Stimulated activated CD4-positive, alpha-beta T cell treated with anti-CD3 and anti-CD28 coated beads, Interleukin-4, amount 100 ng/mL, for 4 hours (primary cell): ENCODE data around the gene CD59.
"Not testable (repeated sequence)": the region's sequence is repeated elsewhere in the genome, so short reads cannot be mapped to it uniquely, and the experiment has no call there.

Experiments used
- DNase-seq, 2 experiments: peaks; one replicate each; pipeline ENCODE4 v3.0.0-alpha.2; 2020

CD59 gene

GRCh38 chr11:33664827-33665226 lies 71.4 kb downstream of the CD59 start:
- no peak for DNase-seq

DNA sequence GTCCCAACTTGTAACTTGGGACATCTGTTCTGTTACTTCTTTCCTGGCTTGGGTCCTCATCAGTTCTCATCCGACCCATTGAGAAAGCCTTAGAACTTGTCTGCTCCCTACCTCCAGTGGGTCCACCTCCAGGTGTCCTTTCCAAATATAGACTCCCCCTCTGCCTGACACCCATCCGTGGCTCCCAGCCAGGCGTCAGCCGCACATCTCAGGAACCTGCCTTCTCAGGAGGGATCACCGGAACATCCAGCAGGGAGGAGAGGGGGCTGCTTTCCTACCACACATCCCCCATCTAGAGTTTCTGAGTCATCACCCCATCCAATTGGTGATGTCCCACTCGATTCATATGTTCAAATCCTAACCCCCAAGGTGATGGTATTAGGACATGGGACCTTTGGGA lies 72.1 kb downstream of the CD59 start:
- no peak for DNase-seq

GRCh38 chr11:33663121-33663520 lies 73.1 kb downstream of the CD59 start:
- no peak for DNase-seq

GRCh38 chr11:33661526-33661925 lies 74.7 kb downstream of the CD59 start:
- not testable (repeated sequence) for DNase-seq

- DNase-seq = no peak
Measured at GRCh38 chr11:33660962-33661361, 75.3 kb downstream of the CD59 start.

- DNase-seq = no peak
Measured at GRCh38 chr11:33659370-33660139, 76.7 kb downstream of the CD59 start.

DNA sequence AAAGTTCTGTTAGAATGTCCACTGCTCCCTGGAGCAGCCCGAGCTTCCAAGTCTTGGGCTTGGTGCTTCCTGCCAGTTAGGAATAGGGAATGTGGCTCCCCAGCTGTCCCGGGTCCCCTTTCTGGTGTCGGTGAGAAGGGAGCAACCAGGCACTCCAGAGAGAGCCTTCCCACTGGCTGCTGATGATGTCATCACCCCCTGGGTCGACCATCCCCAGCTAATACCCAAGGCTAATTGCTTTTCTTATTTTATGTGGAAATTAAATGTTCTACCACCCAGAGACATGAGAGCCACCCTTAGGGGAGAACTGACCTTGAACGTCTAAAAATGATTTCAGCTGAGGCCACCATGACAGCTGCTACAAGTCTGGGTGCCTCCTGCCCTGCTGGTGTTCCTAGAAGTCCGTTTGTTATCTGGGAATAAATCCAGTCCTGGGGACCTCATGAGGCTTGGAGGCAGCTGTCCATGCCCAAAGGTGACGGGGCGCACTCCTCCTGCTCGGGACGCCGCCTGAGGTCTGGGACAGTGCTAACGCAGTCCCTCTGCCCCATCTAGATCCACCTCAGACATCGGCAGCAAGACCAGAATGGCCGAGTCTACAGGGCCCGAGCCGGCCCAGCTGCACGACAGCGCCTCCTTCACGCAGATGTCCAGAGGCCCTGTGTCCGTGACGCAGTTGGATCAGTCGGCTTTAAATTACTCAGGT lies 77.9 kb downstream of the CD59 start:
- no peak for DNase-seq

GRCh38 chr11:33657757-33658156 lies 78.5 kb downstream of the CD59 start:
- DNase-seq = no peak

- DNase-seq = no peak
Measured at GRCh38 chr11:33656768-33657167, 79.5 kb downstream of the CD59 start.

DNA sequence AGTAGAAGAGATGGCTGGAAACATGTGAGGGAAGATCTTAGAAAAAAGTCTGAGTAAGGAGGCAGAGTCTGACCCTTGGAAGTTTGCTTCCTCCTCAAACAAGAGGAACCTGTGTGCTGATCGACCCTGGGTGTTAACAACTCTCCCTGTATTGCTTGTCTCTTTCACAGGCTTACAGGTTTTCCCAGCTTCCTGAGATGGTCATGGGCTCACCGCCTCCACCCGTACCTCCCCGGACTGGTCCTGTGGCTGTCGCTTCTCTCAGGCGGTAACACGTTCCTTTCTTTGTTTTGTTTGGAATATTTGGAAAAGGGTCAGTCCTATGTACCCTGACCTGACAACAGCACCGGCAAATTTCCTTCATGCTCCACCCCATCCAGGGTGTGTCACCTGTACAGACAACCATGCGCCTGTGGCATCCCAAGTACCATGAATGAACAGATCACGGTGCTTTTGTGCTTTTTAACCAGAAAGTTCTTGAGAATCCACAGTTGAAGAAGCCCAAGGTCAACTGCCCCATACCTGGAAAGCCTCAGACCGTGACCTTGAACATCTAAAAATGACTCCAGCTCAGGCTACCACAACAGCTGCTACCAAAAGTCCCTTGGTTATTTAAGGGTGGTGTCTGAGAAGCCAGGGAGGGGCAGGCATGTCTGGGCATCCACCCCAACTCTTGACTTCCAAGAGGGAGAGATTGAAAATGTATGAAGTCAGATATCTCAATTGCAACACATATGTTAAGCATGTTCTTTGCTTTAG lies 80.2 kb downstream of the CD59 start:
- no peak for DNase-seq

DNA sequence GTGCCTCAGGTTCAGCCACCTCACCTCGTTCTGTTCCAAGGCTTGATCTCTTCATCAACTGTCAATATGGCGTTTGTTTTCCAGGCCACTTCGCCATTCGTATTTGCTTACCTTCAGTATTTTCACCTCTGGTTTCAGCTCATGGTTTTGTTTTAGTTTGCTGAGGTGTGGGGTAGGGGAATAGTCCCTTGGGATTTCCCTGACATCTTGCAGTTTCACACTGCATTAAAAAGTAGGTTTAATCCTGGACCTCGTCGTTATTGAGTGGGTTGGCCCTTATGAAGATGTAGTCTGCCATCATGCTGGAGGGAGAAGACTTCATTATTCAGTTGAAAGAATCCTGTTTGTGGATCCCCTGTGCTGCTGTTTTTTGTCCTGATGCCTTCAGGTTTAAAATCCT lies 81.6 kb downstream of the CD59 start:
- no peak for DNase-seq
